CD4-positive, alpha-beta T cell (primary cell): ENCODE data around the gene FAM151B. TPM values are rescaled to one million over a fixed set of nuclear protein-coding genes. Genes with fewer than 3 reads are reported as not detected.

Experiments used
- ATAC-seq: fragments of 200-7000 bp; cut with Tn5 transposase; one replicate; pipeline ENCODE4 v1.10.0; 2022; ENCODE audit warnings: mild to moderate bottlenecking; ENCODE audit not compliant: poor library complexity
- CTCF ChIA-PET: fragments of 350-600 bp; sonication (Branson Sonifier 250); formaldehyde crosslinking; loops from one replicate; lab custom pipeline; 2021; ENCODE audit warnings: antibody characterized with exemption, inconsistent platforms; lab: Charles Lee
- POLR2A ChIA-PET: fragments of 350-600 bp; sonication (Branson Sonifier 250); formaldehyde crosslinking; loops from one replicate; lab custom pipeline; 2021; ENCODE audit warnings: antibody characterized with exemption, inconsistent platforms; lab: Charles Lee
- DNase-seq, 14 experiments: peaks; one replicate each; pipeline ENCODE4 v3.0.0-alpha.2; 2013 to 2020; ENCODE audit warnings: mixed read lengths in 2 of 14
- H3K27ac ChIP-seq, 2 donors: one replicate each; pipeline versions ENCODE4 v1.5.1 to v1.7.0; 2013; ENCODE audit warnings: low read length in 2 of 2, low read depth in 1 of 2, mild to moderate bottlenecking in 1 of 2
- H3K27me3 ChIP-seq, 2 experiments: 1 replicate in 1 of 2; 2 replicates in 1 of 2; pipeline versions ENCODE4 v1.6.1 to v1.7.0; 2013; ENCODE audit warnings: low read length in 2 of 2, control low read depth in 1 of 2, mild to moderate bottlenecking in 1 of 2, moderate library complexity in 1 of 2; ENCODE audit not compliant: insufficient read depth in 2 of 2, control insufficient read depth in 1 of 2
- H3K36me3 ChIP-seq: one replicate; pipeline ENCODE4 v1.6.1; 2013; ENCODE audit warnings: low read length, control low read depth; ENCODE audit not compliant: insufficient read depth
- H3K4me1 ChIP-seq: one replicate; pipeline ENCODE4 v1.6.1; 2013; ENCODE audit warnings: low read length, control low read depth; ENCODE audit not compliant: insufficient read depth
- H3K4me3 ChIP-seq: one replicate; pipeline ENCODE4 v1.5.1; 2013; ENCODE audit warnings: mild to moderate bottlenecking, low read length, moderate library complexity
- H3K9me3 ChIP-seq, 2 experiments: 1 replicate in 1 of 2; 2 replicates in 1 of 2; pipeline versions ENCODE4 v1.6.1 to v1.7.0; 2013; ENCODE audit warnings: low read length in 2 of 2, mild to moderate bottlenecking in 2 of 2, control low read depth in 1 of 2, moderate library complexity in 1 of 2; ENCODE audit not compliant: control insufficient read depth in 1 of 2, insufficient read depth in 1 of 2
- H3K27ac Mint-ChIP-seq: one replicate; pipeline ENCODE4 v1.8.0; 2020; ENCODE audit warnings: mixed read lengths
- H3K27me3 Mint-ChIP-seq: one replicate; pipeline ENCODE4 v1.8.0; 2021; ENCODE audit warnings: mixed read lengths
- H3K36me3 Mint-ChIP-seq: one replicate; pipeline ENCODE4 v1.8.0; 2021; ENCODE audit warnings: low read depth, mixed read lengths
- H3K4me1 Mint-ChIP-seq: one replicate; pipeline ENCODE4 v1.8.0; 2021; ENCODE audit warnings: low read depth, mixed read lengths
- H3K4me3 Mint-ChIP-seq: one replicate; pipeline ENCODE4 v1.8.0; 2020; ENCODE audit warnings: mild to moderate bottlenecking, mixed read lengths
- H3K9me3 Mint-ChIP-seq: one replicate; pipeline ENCODE4 v1.8.0; 2020; ENCODE audit warnings: mixed read lengths
- intact Hi-C, 2 experiments: fragments of 100-400 bp; cut with DNase I in 1 of 2; cut with micrococcal nuclease in 1 of 2; formaldehyde crosslinking; loops; one replicate each; pipeline versions ENCODE4 v1.15.1 to v1.9.0; 2023 to 2025; cut with DNase I, micrococcal nuclease
- total RNA-seq, 174 experiments: library from RNA in 2 of 174; stranded (reverse) in 2 of 174; gene quantifications; one replicate each; pipeline ENCODE4 v1.2.3 and lab custom pipeline; 2021 to 2026
- TF ChIP-seq, protein P1 (sequence below): fragments of 200-600 bp; IDR thresholded peaks from one replicate; pipeline ENCODE4 v1.8.0; 2022; ENCODE audit warnings: antibody characterized with exemption, mild to moderate bottlenecking

FAM151B gene
- total RNA-seq, 2 experiments from 2014 or later: 0.33 to 0.61 TPM

GRCh38 chr5:80509362-80509761 lies 21.5 kb downstream of the FAM151B start:
- ChIA-PET CTCF (no interaction called here), POLR2A (interaction anchor here (0.6 kb wide), 1 partner anchor 329 kb away, joined by 3 read pairs; no protein-coding TSS in a partner anchor)
- Mint-ChIP-seq H3K9me3 (no peaks in the 10 kb centered on the region), H3K27ac (no peak overlapping the region), H3K27me3 (no peaks in the 10 kb centered on the region), H3K4me1 (no peaks in the 10 kb centered on the region), H3K4me3 (no peak overlapping the region), H3K36me3 (no peaks in the 10 kb centered on the region)
- intact Hi-C loops: no loop called here
- H3K36me3 ChIP-seq: no peaks in the 10 kb centered on the region
- H3K27me3 ChIP-seq: no peaks in the 10 kb centered on the region
- TF ChIP-seq, protein P1, sequence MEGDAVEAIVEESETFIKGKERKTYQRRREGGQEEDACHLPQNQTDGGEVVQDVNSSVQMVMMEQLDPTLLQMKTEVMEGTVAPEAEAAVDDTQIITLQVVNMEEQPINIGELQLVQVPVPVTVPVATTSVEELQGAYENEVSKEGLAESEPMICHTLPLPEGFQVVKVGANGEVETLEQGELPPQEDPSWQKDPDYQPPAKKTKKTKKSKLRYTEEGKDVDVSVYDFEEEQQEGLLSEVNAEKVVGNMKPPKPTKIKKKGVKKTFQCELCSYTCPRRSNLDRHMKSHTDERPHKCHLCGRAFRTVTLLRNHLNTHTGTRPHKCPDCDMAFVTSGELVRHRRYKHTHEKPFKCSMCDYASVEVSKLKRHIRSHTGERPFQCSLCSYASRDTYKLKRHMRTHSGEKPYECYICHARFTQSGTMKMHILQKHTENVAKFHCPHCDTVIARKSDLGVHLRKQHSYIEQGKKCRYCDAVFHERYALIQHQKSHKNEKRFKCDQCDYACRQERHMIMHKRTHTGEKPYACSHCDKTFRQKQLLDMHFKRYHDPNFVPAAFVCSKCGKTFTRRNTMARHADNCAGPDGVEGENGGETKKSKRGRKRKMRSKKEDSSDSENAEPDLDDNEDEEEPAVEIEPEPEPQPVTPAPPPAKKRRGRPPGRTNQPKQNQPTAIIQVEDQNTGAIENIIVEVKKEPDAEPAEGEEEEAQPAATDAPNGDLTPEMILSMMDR: no peak
- ATAC-seq (no peak), DNase-seq (no peak)
- H3K4me3 ChIP-seq: no peak overlapping the region
- no peak overlapping the region for H3K27ac ChIP-seq
- H3K4me1 ChIP-seq: no peaks in the 10 kb centered on the region
- no peaks in the 10 kb centered on the region for H3K9me3 ChIP-seq

DNA sequence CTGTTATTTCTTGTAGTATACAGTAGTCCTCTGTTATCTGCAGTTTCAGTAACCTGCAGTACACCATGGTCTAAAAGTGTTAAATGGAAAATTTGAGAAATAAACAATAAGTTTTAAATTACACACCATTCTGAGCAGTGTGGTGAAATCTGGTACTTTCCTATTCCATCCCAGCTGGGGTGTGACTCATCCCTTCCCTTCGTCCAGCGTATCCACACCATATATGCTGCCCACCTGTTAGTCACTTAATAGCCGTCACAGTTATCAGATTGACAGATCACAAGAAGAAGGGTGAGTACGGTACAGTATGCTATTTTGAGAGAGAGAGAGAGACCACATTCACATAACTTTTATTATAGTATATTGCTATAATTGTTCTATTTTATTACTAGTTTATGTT lies 28.9 kb downstream of the FAM151B start:
- Mint-ChIP-seq H3K27ac (no peak overlapping the region), H3K27me3 (no peaks in the 10 kb centered on the region), H3K4me1 (no peaks in the 10 kb centered on the region), H3K4me3 (no peak overlapping the region), H3K9me3 (no peaks in the 10 kb centered on the region), H3K36me3 (no peaks in the 10 kb centered on the region)
- intact Hi-C loops: no loop called here
- Histone ChIP-seq H3K36me3 (no peaks in the 10 kb centered on the region), H3K9me3 (no peaks in the 10 kb centered on the region), H3K27me3 (no peaks in the 10 kb centered on the region), H3K4me3 (no peak overlapping the region), H3K27ac (no peak overlapping the region), H3K4me1 (no peaks in the 10 kb centered on the region)
- ChIA-PET POLR2A (no interaction called here), CTCF (no interaction called here)
- DNase-seq: peak in 2 of 14 experiments; percentile 3 to 6
- TF ChIP-seq, protein P1: no peak
- ATAC-seq: no peak

- H3K27me3 Mint-ChIP-seq: no peaks in the 10 kb centered on the region
- POLR2A ChIA-PET: no interaction called here
- Histone ChIP-seq H3K4me1 (no peaks in the 10 kb centered on the region), H3K4me3 (no peak overlapping the region), H3K36me3 (no peaks in the 10 kb centered on the region), H3K9me3 (no peaks in the 10 kb centered on the region), H3K27me3 (no peaks in the 10 kb centered on the region), H3K27ac (no peak overlapping the region)
- DNase-seq: no peak
- TF ChIP-seq, protein P1: no peak
- no peak overlapping the region for H3K4me3 Mint-ChIP-seq
- no peaks in the 10 kb centered on the region for H3K4me1 Mint-ChIP-seq
- no peaks in the 10 kb centered on the region for H3K36me3 Mint-ChIP-seq
- CTCF ChIA-PET: interaction anchor here (1.6 kb wide), 1 partner anchor 60 kb away, joined by 3 read pairs; no protein-coding TSS in a partner anchor
- intact Hi-C loops: loop anchor here in 1 of 2 experiments (10.0 kb wide), 1 partner anchor 56 kb away; the partner anchor contains the start of gene FAM151B
- H3K27ac Mint-ChIP-seq: no peak overlapping the region
- H3K9me3 Mint-ChIP-seq: no peaks in the 10 kb centered on the region
- ATAC-seq: no peak
Observed at GRCh38 chr5:80540691-80541090, 52.8 kb downstream of the FAM151B start.
